ENCODE results near the gene C12orf57. TPM values are rescaled to one million over a fixed set of nuclear protein-coding genes. Genes with fewer than 3 reads are reported as not detected.
A peak's percentile ranks its signal among the peaks of the same experiment; 100 is the strongest.

Gene C12orf57
- total and polyA plus RNA-seq, 7 experiments from 2014 or later, result 148 to 592 (median 394) TPM

GRCh38 chr12:6947615-6948014 lies 3.8 kb downstream of the C12orf57 start:
- peaks cover 0 to 17% (median 4%) of the 10 kb centered on the region in 5 donors for H3K36me3 Mint-ChIP-seq
- no peak overlapping the region for H3K4me3 ChIP-seq (ENCODE audit: low read length)
- H3K4me3 Mint-ChIP-seq, result peak overlapping the region; percentile 60 to 100 (median 88)
- H3K4me1 Mint-ChIP-seq, result peaks cover 45 to 79% (median 74%) of the 10 kb centered on the region in 7 donors
- no peaks in the 10 kb centered on the region for H3K27me3 ChIP-seq (ENCODE audit: control insufficient read depth in 2 of 2, insufficient read depth in 2 of 2, low read length in 2 of 2)
- ATAC-seq (no peak), DNase-seq (no peak)
- POLR2A ChIA-PET, result interaction anchor here (0.6 to 21.6 kb wide), 9 partner anchors 13 to 383 kb away, joined by 3 to 1270 read pairs (median 46); partner anchors contain the start of genes ATN1, EMG1, PHB2 and SPSB2
- H3K9me3 ChIP-seq (ENCODE audit: control insufficient read depth in 2 of 3, low read length in 3 of 3), result no peaks in the 10 kb centered on the region
- peaks cover 66 to 71% of the 10 kb centered on the region in 2 donors for H3K4me1 ChIP-seq (ENCODE audit: control insufficient read depth in 2 of 2, insufficient read depth in 2 of 2, low read length in 2 of 2)
- intact Hi-C loops (cut with micrococcal nuclease), result no loop called here
- H3K36me3 ChIP-seq (ENCODE audit: control insufficient read depth in 2 of 3, insufficient read depth in 3 of 3, low read length in 3 of 3), result peaks cover 0 to 19% (median 0%) of the 10 kb centered on the region in 3 experiments
- peak overlapping the region; percentile 95 for H3K27ac ChIP-seq (ENCODE audit: low read depth, low read length)
- H3K27me3 Mint-ChIP-seq, result no peaks in the 10 kb centered on the region
- CTCF ChIA-PET, result interaction anchor here (0.7 to 11.7 kb wide), 8 partner anchors 10 to 238 kb away, joined by 3 to 460 read pairs (median 4); partner anchors contain the start of genes C1RL, SPSB2 and TPI1
- H3K27ac Mint-ChIP-seq, result peak overlapping the region; percentile 83 to 100 (median 97)
- H3K9me3 Mint-ChIP-seq, result peaks cover 0 to 7% (median 0%) of the 10 kb centered on the region in 11 donors

GRCh38 chr12:6948873-6949594 lies 5.2 kb downstream of the C12orf57 start:
- no peaks in the 10 kb centered on the region for H3K27me3 ChIP-seq (ENCODE audit: control insufficient read depth in 2 of 2, insufficient read depth in 2 of 2, low read length in 2 of 2)
- H3K36me3 Mint-ChIP-seq, result peaks cover 0 to 31% (median 5%) of the 10 kb centered on the region in 5 donors
- H3K9me3 Mint-ChIP-seq, result peaks cover 0 to under 1% (median 0%) of the 10 kb centered on the region in 11 donors
- H3K4me3 ChIP-seq (ENCODE audit: low read length), result peak overlapping the region; percentile 52
- H3K9me3 ChIP-seq (ENCODE audit: control insufficient read depth in 2 of 3, low read length in 3 of 3), result no peaks in the 10 kb centered on the region
- no peaks in the 10 kb centered on the region for H3K27me3 Mint-ChIP-seq
- H3K27ac ChIP-seq (ENCODE audit: low read depth, low read length), result peak overlapping the region; percentile 95
- H3K4me1 ChIP-seq (ENCODE audit: control insufficient read depth in 2 of 2, insufficient read depth in 2 of 2, low read length in 2 of 2), result peaks cover 62 to 78% of the 10 kb centered on the region in 2 donors
- DNase-seq (no peak), ATAC-seq (peak; percentile 6)
- H3K4me3 Mint-ChIP-seq, result peak overlapping the region; percentile 70 to 99 (median 83)
- ChIA-PET CTCF (interaction anchor here (0.7 to 11.7 kb wide), 4 partner anchors 11 to 19 kb away, joined by 4 to 460 read pairs (median 6); no protein-coding TSS in a partner anchor), POLR2A (interaction anchor here (0.7 to 21.6 kb wide), 6 partner anchors 11 to 1022 kb away, joined by 3 to 1270 read pairs (median 14); partner anchors contain the start of genes ATN1, CD4, EMG1 and PHB2)
- intact Hi-C loops (cut with micrococcal nuclease), result no loop called here
- peak overlapping the region; percentile 89 to 100 (median 98) for H3K27ac Mint-ChIP-seq
- peaks cover 0 to 28% (median 0%) of the 10 kb centered on the region in 3 experiments for H3K36me3 ChIP-seq (ENCODE audit: control insufficient read depth in 2 of 3, insufficient read depth in 3 of 3, low read length in 3 of 3)
- peaks cover 47 to 83% (median 67%) of the 10 kb centered on the region in 7 donors for H3K4me1 Mint-ChIP-seq

- Histone ChIP-seq H3K27ac (ENCODE audit: low read depth, low read length) (peak overlapping the region; percentile 95), H3K27me3 (ENCODE audit: control insufficient read depth in 2 of 2, insufficient read depth in 2 of 2, low read length in 2 of 2) (no peaks in the 10 kb centered on the region), H3K4me1 (ENCODE audit: control insufficient read depth in 2 of 2, insufficient read depth in 2 of 2, low read length in 2 of 2) (peaks cover 68 to 84% of the 10 kb centered on the region in 2 donors), H3K9me3 (ENCODE audit: control insufficient read depth in 2 of 3, low read length in 3 of 3) (no peaks in the 10 kb centered on the region), H3K4me3 (ENCODE audit: low read length) (peak overlapping the region; percentile 92), H3K36me3 (ENCODE audit: control insufficient read depth in 2 of 3, insufficient read depth in 3 of 3, low read length in 3 of 3) (peaks cover 0 to 33% (median 0%) of the 10 kb centered on the region in 3 experiments)
- ChIA-PET CTCF (interaction anchor here (1.2 to 11.7 kb wide), 3 partner anchors 11 to 159 kb away, joined by 3 to 460 read pairs (median 6); partner anchors contain the start of gene C1RL), POLR2A (interaction anchor here (1.6 to 21.6 kb wide), 8 partner anchors 7 to 99 kb away, joined by 7 to 1270 read pairs (median 16); partner anchors contain the start of genes ATN1, C12orf57, CDCA3 and EMG1)
- DNase-seq (no peak), ATAC-seq (peak; percentile 10)
- no peaks in the 10 kb centered on the region for H3K27me3 Mint-ChIP-seq
- no peaks in the 10 kb centered on the region for H3K9me3 Mint-ChIP-seq
- peak overlapping the region; percentile 93 to 100 (median 98) for H3K4me3 Mint-ChIP-seq
- peaks cover 56 to 81% (median 72%) of the 10 kb centered on the region in 7 donors for H3K4me1 Mint-ChIP-seq
- H3K36me3 Mint-ChIP-seq, result peaks cover 0 to 34% (median 6%) of the 10 kb centered on the region in 5 donors
- intact Hi-C loops (cut with micrococcal nuclease), result loop anchor here (5.0 to 10.0 kb wide), 4 partner anchors 38 to 458 kb away; partner anchors contain the start of genes CHD4 (in 1 of the 2), ENO2 (in 1 of the 2), MRPL51 (in 1 of the 2) and NCAPD2 (in 1 of the 2)
- peak overlapping the region; percentile 95 to 100 (median 98) for H3K27ac Mint-ChIP-seq
These were observed 6.6 kb downstream of the C12orf57 start for GRCh38 chr12:6950401-6950801.

GRCh38 chr12:6950811-6951540 lies 7.2 kb downstream of the C12orf57 start, which contains the start of gene PTPN6:
Gene PTPN6 (plus strand): TSS chr12:6951356. CDS start chr12:6951513, 157 bp downstream.
- no peaks in the 10 kb centered on the region for H3K9me3 ChIP-seq (ENCODE audit: control insufficient read depth in 2 of 3, low read length in 3 of 3)
- ATAC-seq, result peak; percentile 59
- H3K27ac ChIP-seq (ENCODE audit: low read depth, low read length), result peak within 1 kb of the TSS; percentile 95
- no peaks in the 10 kb centered on the region for H3K27me3 Mint-ChIP-seq
- H3K27me3 ChIP-seq (ENCODE audit: control insufficient read depth in 2 of 2, insufficient read depth in 2 of 2, low read length in 2 of 2), result no peaks in the 10 kb centered on the region
- peaks cover 68 to 84% of the 10 kb centered on the region in 2 donors for H3K4me1 ChIP-seq (ENCODE audit: control insufficient read depth in 2 of 2, insufficient read depth in 2 of 2, low read length in 2 of 2)
- H3K36me3 ChIP-seq (ENCODE audit: control insufficient read depth in 2 of 3, insufficient read depth in 3 of 3, low read length in 3 of 3), result peaks cover 0 to 39% (median 4%) of the 10 kb centered on the region in 3 experiments
- peak within 1 kb of the TSS; percentile 93 to 100 (median 98) for H3K4me3 Mint-ChIP-seq
- peak within 1 kb of the TSS; percentile 96 to 100 (median 98) for H3K27ac Mint-ChIP-seq
- intact Hi-C loops (cut with micrococcal nuclease), result loop anchor here (5.0 to 10.0 kb wide), 4 partner anchors 39 to 459 kb away; partner anchors contain the start of genes CHD4 (in 1 of the 2), ENO2 (in 1 of the 2), MRPL51 (in 1 of the 2) and NCAPD2 (in 1 of the 2)
- POLR2A ChIA-PET, result interaction anchor here (0.6 to 21.6 kb wide), 12 partner anchors 7 to 159 kb away, joined by 3 to 1270 read pairs (median 8); partner anchors contain the start of genes ATN1, C12orf57, CDCA3 and EMG1
- peak within 1 kb of the TSS; percentile 92 for H3K4me3 ChIP-seq (ENCODE audit: low read length)
- H3K36me3 Mint-ChIP-seq, result peaks cover 0 to 40% (median 6%) of the 10 kb centered on the region in 5 donors
- DNase-seq, result peak in 8 of 9 donors; percentile 55 to 68 (median 60)
- no peaks in the 10 kb centered on the region for H3K9me3 Mint-ChIP-seq
- CTCF ChIA-PET, result interaction anchor here (1.5 to 11.7 kb wide), 3 partner anchors 11 to 158 kb away, joined by 3 to 460 read pairs (median 7); partner anchors contain the start of gene C1RL
- H3K4me1 Mint-ChIP-seq, result peaks cover 54 to 81% (median 72%) of the 10 kb centered on the region in 7 donors

GRCh38 chr12:6951551-6952120 lies 7.8 kb downstream of the C12orf57 start:
- ChIA-PET CTCF (interaction anchor here (0.9 to 11.7 kb wide), 6 partner anchors 8 to 158 kb away, joined by 3 to 460 read pairs (median 6); partner anchors contain the start of genes C12orf57, C1RL, RNU7-1 and SPSB2), POLR2A (interaction anchor here (0.6 to 21.6 kb wide), 11 partner anchors 8 to 158 kb away, joined by 3 to 1270 read pairs (median 7); partner anchors contain the start of genes ATN1, C12orf57, CDCA3 and EMG1)
- H3K27me3 Mint-ChIP-seq, result no peaks in the 10 kb centered on the region
- H3K4me3 ChIP-seq (ENCODE audit: low read length), result peak overlapping the region; percentile 92
- peaks cover 0 to 46% (median 10%) of the 10 kb centered on the region in 3 experiments for H3K36me3 ChIP-seq (ENCODE audit: control insufficient read depth in 2 of 3, insufficient read depth in 3 of 3, low read length in 3 of 3)
- H3K4me3 Mint-ChIP-seq, result peak overlapping the region; percentile 93 to 100 (median 98)
- peak overlapping the region; percentile 83 to 100 (median 96) for H3K27ac Mint-ChIP-seq
- peak in 1 of 9 donors; percentile 65 for DNase-seq
- H3K27me3 ChIP-seq (ENCODE audit: control insufficient read depth in 2 of 2, insufficient read depth in 2 of 2, low read length in 2 of 2), result no peaks in the 10 kb centered on the region
- H3K9me3 Mint-ChIP-seq, result no peaks in the 10 kb centered on the region
- ATAC-seq, result peak; percentile 28
- intact Hi-C loops (cut with micrococcal nuclease), result loop anchor here (1.0 to 10.0 kb wide), 6 partner anchors 7 to 459 kb away; partner anchors contain the start of genes C12orf57 (in 1 of the 2), CHD4 (in 1 of the 2), ENO2 (in 1 of the 2) and MRPL51 (in 1 of the 2)
- peak overlapping the region; percentile 95 for H3K27ac ChIP-seq (ENCODE audit: low read depth, low read length)
- H3K4me1 ChIP-seq (ENCODE audit: control insufficient read depth in 2 of 2, insufficient read depth in 2 of 2, low read length in 2 of 2), result peaks cover 70 to 84% of the 10 kb centered on the region in 2 donors
- no peaks in the 10 kb centered on the region for H3K9me3 ChIP-seq (ENCODE audit: control insufficient read depth in 2 of 3, low read length in 3 of 3)
- H3K36me3 Mint-ChIP-seq, result peaks cover 2 to 42% (median 6%) of the 10 kb centered on the region in 5 donors
- H3K4me1 Mint-ChIP-seq, result peaks cover 56 to 81% (median 72%) of the 10 kb centered on the region in 7 donors

All from naive thymus-derived CD4-positive, alpha-beta T cell (primary cell).